ENCODE results near the gene RPL23. TPM values are rescaled to one million over a fixed set of nuclear protein-coding genes. Genes with fewer than 3 reads are reported as not detected.

The RPL23 gene
- total and polyA plus RNA-seq, 9 of the 15 experiments (the other 6 are each of a cell fraction or from before 2014, with no cell fraction given) = 1,745 to 3,667 (median 3,096) TPM

DNA sequence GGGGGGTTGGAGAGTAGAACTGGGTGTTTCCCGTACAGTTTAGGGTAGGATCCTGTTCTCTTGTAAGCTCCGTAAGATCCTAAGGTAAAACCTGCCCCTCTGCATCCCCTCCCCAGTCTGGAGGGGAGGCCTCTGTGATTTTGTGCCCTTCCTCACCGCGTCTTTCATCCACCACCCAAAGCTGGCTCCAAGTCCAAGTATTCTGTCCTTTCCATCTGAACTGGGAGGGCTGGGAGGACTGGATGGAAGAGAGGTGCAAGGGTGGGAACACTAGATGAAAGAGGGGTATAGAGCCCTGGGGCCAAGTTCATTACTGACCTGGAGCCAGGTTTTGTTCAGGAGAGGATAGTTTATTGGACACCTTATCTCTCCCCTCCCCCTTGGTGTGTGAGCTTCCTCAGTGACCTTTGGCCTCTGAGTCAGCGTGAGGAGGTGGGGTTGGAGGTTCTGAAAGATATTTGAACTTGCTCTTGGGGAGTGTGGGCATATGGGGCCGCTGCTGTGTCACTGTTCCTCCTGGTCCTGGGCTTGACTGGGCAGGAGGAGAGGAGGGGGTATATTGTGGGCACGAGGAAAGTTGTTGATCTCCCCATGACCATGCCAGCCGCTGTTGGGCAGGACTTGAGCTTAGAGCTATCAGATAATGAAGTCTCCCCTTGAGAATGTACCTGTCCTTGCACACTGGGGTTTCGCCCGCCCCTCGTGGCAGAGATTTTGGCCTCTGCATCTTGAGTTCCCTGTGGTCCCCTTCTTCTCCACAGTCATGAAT is 17.9 kb upstream of the RPL23 start (continued):
- peak; percentile 29 for TF ChIP-seq CXXC5 (CRISPR knock-in tag; IDR thresholded peaks at IDR 0.05)
- TF ChIP-seq HDAC2 (IDR thresholded peaks at IDR 0.05) = peak; percentile 57; the same call in 1 of the 2 replicates
- TF ChIP-seq U2AF2 (optimal IDR thresholded peaks at IDR 0.05; ENCODE audit: low read depth, low read length) = no peak
- TF ChIP-seq, protein P1, sequence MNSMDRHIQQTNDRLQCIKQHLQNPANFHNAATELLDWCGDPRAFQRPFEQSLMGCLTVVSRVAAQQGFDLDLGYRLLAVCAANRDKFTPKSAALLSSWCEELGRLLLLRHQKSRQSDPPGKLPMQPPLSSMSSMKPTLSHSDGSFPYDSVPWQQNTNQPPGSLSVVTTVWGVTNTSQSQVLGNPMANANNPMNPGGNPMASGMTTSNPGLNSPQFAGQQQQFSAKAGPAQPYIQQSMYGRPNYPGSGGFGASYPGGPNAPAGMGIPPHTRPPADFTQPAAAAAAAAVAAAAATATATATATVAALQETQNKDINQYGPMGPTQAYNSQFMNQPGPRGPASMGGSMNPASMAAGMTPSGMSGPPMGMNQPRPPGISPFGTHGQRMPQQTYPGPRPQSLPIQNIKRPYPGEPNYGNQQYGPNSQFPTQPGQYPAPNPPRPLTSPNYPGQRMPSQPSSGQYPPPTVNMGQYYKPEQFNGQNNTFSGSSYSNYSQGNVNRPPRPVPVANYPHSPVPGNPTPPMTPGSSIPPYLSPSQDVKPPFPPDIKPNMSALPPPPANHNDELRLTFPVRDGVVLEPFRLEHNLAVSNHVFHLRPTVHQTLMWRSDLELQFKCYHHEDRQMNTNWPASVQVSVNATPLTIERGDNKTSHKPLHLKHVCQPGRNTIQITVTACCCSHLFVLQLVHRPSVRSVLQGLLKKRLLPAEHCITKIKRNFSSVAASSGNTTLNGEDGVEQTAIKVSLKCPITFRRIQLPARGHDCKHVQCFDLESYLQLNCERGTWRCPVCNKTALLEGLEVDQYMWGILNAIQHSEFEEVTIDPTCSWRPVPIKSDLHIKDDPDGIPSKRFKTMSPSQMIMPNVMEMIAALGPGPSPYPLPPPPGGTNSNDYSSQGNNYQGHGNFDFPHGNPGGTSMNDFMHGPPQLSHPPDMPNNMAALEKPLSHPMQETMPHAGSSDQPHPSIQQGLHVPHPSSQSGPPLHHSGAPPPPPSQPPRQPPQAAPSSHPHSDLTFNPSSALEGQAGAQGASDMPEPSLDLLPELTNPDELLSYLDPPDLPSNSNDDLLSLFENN (IDR thresholded peaks at IDR 0.05; ENCODE audit: low read depth in 2 of 2, low read length in 2 of 2) = no peak
- 0 out of 2 replicates have a peak, but pooled peaks have one; percentile 17 for TF ChIP-seq SMAD4 (CRISPR knock-in tag; conservative IDR thresholded peaks at IDR 0.05)
- TF ChIP-seq ZNF77 (CRISPR knock-in tag; IDR thresholded peaks at IDR 0.05) = no peak
- TF ChIP-seq, protein P2, sequence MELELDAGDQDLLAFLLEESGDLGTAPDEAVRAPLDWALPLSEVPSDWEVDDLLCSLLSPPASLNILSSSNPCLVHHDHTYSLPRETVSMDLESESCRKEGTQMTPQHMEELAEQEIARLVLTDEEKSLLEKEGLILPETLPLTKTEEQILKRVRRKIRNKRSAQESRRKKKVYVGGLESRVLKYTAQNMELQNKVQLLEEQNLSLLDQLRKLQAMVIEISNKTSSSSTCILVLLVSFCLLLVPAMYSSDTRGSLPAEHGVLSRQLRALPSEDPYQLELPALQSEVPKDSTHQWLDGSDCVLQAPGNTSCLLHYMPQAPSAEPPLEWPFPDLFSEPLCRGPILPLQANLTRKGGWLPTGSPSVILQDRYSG (tag; conservative IDR thresholded peaks at IDR 0.05; ENCODE audit: low read depth) = no peak
- TF ChIP-seq, protein P3, sequence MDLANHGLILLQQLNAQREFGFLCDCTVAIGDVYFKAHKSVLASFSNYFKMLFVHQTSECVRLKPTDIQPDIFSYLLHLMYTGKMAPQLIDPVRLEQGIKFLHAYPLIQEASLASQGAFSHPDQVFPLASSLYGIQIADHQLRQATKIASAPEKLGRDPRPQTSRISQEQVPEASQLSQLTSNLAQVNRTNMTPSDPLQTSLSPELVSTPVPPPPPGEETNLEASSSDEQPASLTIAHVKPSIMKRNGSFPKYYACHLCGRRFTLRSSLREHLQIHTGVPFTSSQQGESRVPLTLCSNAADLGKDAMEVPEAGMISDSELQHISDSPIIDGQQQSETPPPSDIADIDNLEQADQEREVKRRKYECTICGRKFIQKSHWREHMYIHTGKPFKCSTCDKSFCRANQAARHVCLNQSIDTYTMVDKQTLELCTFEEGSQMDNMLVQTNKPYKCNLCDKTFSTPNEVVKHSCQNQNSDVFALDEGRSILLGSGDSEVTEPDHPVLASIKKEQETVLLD (IDR thresholded peaks at IDR 0.05) = peak; percentile 62; the same call in 1 of the 2 replicates
- TF ChIP-seq, protein P4, sequence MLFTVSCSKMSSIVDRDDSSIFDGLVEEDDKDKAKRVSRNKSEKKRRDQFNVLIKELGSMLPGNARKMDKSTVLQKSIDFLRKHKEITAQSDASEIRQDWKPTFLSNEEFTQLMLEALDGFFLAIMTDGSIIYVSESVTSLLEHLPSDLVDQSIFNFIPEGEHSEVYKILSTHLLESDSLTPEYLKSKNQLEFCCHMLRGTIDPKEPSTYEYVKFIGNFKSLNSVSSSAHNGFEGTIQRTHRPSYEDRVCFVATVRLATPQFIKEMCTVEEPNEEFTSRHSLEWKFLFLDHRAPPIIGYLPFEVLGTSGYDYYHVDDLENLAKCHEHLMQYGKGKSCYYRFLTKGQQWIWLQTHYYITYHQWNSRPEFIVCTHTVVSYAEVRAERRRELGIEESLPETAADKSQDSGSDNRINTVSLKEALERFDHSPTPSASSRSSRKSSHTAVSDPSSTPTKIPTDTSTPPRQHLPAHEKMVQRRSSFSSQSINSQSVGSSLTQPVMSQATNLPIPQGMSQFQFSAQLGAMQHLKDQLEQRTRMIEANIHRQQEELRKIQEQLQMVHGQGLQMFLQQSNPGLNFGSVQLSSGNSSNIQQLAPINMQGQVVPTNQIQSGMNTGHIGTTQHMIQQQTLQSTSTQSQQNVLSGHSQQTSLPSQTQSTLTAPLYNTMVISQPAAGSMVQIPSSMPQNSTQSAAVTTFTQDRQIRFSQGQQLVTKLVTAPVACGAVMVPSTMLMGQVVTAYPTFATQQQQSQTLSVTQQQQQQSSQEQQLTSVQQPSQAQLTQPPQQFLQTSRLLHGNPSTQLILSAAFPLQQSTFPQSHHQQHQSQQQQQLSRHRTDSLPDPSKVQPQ (CRISPR knock-in tag; IDR thresholded peaks at IDR 0.05; ENCODE audit: borderline replicate concordance) = no peak
- no peak for TF ChIP-seq ELF2 (CRISPR knock-in tag; IDR thresholded peaks at IDR 0.05)
- TF ChIP-seq, protein P5, sequence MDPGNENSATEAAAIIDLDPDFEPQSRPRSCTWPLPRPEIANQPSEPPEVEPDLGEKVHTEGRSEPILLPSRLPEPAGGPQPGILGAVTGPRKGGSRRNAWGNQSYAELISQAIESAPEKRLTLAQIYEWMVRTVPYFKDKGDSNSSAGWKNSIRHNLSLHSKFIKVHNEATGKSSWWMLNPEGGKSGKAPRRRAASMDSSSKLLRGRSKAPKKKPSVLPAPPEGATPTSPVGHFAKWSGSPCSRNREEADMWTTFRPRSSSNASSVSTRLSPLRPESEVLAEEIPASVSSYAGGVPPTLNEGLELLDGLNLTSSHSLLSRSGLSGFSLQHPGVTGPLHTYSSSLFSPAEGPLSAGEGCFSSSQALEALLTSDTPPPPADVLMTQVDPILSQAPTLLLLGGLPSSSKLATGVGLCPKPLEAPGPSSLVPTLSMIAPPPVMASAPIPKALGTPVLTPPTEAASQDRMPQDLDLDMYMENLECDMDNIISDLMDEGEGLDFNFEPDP (CRISPR knock-in tag; IDR thresholded peaks at IDR 0.05) = no peak
- TF ChIP-seq SMAD3 (CRISPR knock-in tag; conservative IDR thresholded peaks at IDR 0.05) = no peak
- TF ChIP-seq FOXK1 (CRISPR knock-in tag; IDR thresholded peaks at IDR 0.05; ENCODE audit: borderline replicate concordance) = no peak
- peak; percentile 49 for TF ChIP-seq MTA2 (IDR thresholded peaks at IDR 0.05; ENCODE audit: low read depth)
- TF ChIP-seq, protein P6, sequence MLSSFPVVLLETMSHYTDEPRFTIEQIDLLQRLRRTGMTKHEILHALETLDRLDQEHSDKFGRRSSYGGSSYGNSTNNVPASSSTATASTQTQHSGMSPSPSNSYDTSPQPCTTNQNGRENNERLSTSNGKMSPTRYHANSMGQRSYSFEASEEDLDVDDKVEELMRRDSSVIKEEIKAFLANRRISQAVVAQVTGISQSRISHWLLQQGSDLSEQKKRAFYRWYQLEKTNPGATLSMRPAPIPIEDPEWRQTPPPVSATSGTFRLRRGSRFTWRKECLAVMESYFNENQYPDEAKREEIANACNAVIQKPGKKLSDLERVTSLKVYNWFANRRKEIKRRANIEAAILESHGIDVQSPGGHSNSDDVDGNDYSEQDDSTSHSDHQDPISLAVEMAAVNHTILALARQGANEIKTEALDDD (IDR thresholded peaks at IDR 0.05) = peak; percentile 28; the same call in 1 of the 2 replicates
- TF ChIP-seq SUPT5H (IDR thresholded peaks at IDR 0.05) = peak; percentile 61
